Measurements from ENCODE around the gene TELO2. TPM values are rescaled to one million over a fixed set of nuclear protein-coding genes. Genes with fewer than 3 reads are reported as not detected.

TELO2 gene
- total RNA-seq, 3 donors from 2014 or later, result 15.2 to 27.5 (median 23.9) TPM

- intact Hi-C loops (cut with DNase I; ENCODE audit: low total_unique reads), result no loop called here
- no peak for TF ChIP-seq POLR2AphosphoS5 (IDR thresholded peaks at IDR 0.05)
- DNase-seq (ENCODE audit: low spot score in 2 of 2), result no peak
- Histone ChIP-seq H3K4me3 (peak overlapping the region in 2 of 3 donors; percentile 76 to 95), H3K27me3 (no peaks in the 10 kb centered on the region), H3K27ac (peak overlapping the region in 1 of 2 donors; percentile 7), H3K4me1 (peaks cover 6 to 12% of the 10 kb centered on the region in 2 donors), H3K9me3 (no peaks in the 10 kb centered on the region), H3K36me3 (peaks cover 7% of the 10 kb centered on the region)
These were observed 1.6 kb downstream of the TELO2 start for GRCh38 chr16:1494711-1495110.

GRCh38 chr16:1495211-1495888, 2.2 kb downstream of the TELO2 start:
- Histone ChIP-seq H3K27ac (peak overlapping the region in 1 of 2 donors; percentile 7), H3K4me3 (no peak overlapping the region), H3K9me3 (no peaks in the 10 kb centered on the region), H3K27me3 (no peaks in the 10 kb centered on the region), H3K4me1 (peaks cover 6 to 12% of the 10 kb centered on the region in 2 donors), H3K36me3 (peaks cover 14% of the 10 kb centered on the region)
- no peak for DNase-seq (ENCODE audit: low spot score in 2 of 2)
- TF ChIP-seq POLR2A (IDR thresholded peaks at IDR 0.05) (no peak), POLR2AphosphoS5 (IDR thresholded peaks at IDR 0.05) (no peak)
- TF ChIP-seq, protein P1, sequence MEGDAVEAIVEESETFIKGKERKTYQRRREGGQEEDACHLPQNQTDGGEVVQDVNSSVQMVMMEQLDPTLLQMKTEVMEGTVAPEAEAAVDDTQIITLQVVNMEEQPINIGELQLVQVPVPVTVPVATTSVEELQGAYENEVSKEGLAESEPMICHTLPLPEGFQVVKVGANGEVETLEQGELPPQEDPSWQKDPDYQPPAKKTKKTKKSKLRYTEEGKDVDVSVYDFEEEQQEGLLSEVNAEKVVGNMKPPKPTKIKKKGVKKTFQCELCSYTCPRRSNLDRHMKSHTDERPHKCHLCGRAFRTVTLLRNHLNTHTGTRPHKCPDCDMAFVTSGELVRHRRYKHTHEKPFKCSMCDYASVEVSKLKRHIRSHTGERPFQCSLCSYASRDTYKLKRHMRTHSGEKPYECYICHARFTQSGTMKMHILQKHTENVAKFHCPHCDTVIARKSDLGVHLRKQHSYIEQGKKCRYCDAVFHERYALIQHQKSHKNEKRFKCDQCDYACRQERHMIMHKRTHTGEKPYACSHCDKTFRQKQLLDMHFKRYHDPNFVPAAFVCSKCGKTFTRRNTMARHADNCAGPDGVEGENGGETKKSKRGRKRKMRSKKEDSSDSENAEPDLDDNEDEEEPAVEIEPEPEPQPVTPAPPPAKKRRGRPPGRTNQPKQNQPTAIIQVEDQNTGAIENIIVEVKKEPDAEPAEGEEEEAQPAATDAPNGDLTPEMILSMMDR (IDR thresholded peaks at IDR 0.05), result no peak
- intact Hi-C loops (cut with DNase I; ENCODE audit: low total_unique reads), result no loop called here

GRCh38 chr16:1495889-1496262, 2.7 kb downstream of the TELO2 start:
- Histone ChIP-seq H3K27me3 (no peaks in the 10 kb centered on the region), H3K4me3 (no peak overlapping the region), H3K4me1 (peaks cover 6 to 12% of the 10 kb centered on the region in 2 donors), H3K27ac (no peak overlapping the region), H3K36me3 (peaks cover 16% of the 10 kb centered on the region), H3K9me3 (no peaks in the 10 kb centered on the region)
- TF ChIP-seq, protein P1 (IDR thresholded peaks at IDR 0.05), result no peak
- no peak for TF ChIP-seq POLR2AphosphoS5 (IDR thresholded peaks at IDR 0.05)
- DNase-seq (ENCODE audit: low spot score in 2 of 2), result no peak
- intact Hi-C loops (cut with DNase I; ENCODE audit: low total_unique reads), result no loop called here

DNA sequence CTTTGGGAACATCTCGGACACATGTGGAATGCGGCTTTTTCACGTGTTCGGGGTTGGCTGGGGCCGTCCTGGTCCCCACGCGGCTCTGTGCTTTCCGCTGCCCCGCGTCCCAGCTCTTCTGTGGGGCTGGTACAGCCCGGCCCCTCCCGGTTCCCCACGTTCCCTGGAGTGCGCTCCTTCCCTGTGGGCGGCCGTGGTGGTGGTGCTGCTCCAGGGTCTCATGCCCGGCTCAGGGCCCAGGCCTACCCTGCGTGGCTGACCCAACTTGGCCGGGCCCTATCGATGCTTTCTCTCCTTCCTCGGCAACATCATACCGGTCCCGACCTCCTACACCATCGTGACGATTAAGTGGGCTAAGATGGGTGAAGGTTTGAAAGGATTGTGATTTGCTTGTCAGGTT, 3.3 kb downstream of the TELO2 start:
- Histone ChIP-seq H3K27me3 (no peaks in the 10 kb centered on the region), H3K9me3 (no peaks in the 10 kb centered on the region), H3K4me1 (peaks cover 6 to 12% of the 10 kb centered on the region in 2 donors), H3K4me3 (no peak overlapping the region), H3K36me3 (peaks cover 16% of the 10 kb centered on the region), H3K27ac (no peak overlapping the region)
- intact Hi-C loops (cut with DNase I; ENCODE audit: low total_unique reads), result no loop called here
- no peak for DNase-seq (ENCODE audit: low spot score in 2 of 2)
- TF ChIP-seq POLR2A (IDR thresholded peaks at IDR 0.05), result no peak
- TF ChIP-seq POLR2AphosphoS5 (IDR thresholded peaks at IDR 0.05), result no peak
- TF ChIP-seq, protein P1 (IDR thresholded peaks at IDR 0.05), result no peak

DNA sequence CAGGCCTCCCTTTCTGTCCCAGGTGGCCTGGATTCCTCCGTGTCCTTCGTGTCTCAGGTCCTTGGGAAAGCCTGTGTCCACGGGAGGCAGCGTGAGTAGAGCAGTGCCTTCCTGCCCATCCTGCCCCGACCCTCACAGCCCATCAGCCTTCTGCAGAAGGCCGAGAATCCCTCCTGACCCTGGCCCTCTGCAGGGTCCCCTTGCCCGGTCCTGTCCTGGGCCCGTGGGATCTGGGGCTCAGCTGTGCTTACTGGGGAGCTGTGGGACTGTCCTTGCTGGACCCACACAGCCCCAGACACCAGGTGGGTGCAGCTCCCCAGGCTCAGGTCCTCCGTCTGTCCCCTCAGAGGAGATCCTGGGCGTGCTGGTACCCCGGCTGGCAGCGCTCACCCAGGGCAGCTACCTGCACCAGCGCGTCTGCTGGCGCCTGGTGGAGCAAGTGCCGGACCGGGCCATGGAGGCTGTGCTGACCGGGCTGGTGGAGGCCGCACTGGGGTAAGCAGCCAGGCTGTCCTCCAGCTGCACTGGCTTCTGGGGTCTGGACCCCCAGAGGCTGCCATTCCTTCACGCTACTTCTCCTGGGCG, 3.9 kb downstream of the TELO2 start:
- peaks cover 6 to 12% of the 10 kb centered on the region in 2 donors for H3K4me1 ChIP-seq
- intact Hi-C loops (cut with DNase I; ENCODE audit: low total_unique reads), result no loop called here
- H3K36me3 ChIP-seq, result peaks cover 21% of the 10 kb centered on the region

More for the DNA sequence above, 3.9 kb downstream of the TELO2 start:
- DNase-seq (ENCODE audit: low spot score in 2 of 2), result no peak
- H3K4me3 ChIP-seq, result no peak overlapping the region
- no peak overlapping the region for H3K27ac ChIP-seq
- H3K27me3 ChIP-seq, result no peaks in the 10 kb centered on the region
- TF ChIP-seq POLR2AphosphoS5 (IDR thresholded peaks at IDR 0.05) (no peak), POLR2A (IDR thresholded peaks at IDR 0.05) (no peak)
- TF ChIP-seq, protein P1 (IDR thresholded peaks at IDR 0.05), result no peak
- no peaks in the 10 kb centered on the region for H3K9me3 ChIP-seq
